CD4-positive, CD25-positive, alpha-beta regulatory T cell (primary cell): ENCODE data around the gene AMER3. TPM values are rescaled to one million over a fixed set of nuclear protein-coding genes. Genes with fewer than 3 reads are reported as not detected.

ENCODE experiments used
- ATAC-seq, 2 donors: fragments of 150-1000 bp; cut with Tn5 transposase; one replicate each; pipeline ENCODE4 v1.10.0; 2021; ENCODE audit warnings: low read depth in 2 of 2, moderate number of reproducible peaks in 2 of 2, moderate library complexity in 1 of 2
- DNase-seq, 3 donors: peaks; one replicate each; pipeline versions ENCODE4 v3.0.0 to v3.0.0-alpha.2; 2012 to 2022; ENCODE audit warnings: mixed read lengths in 1 of 3
- H3K27ac ChIP-seq: one replicate; pipeline ENCODE4 v1.7.0; 2013; ENCODE audit warnings: mild to moderate bottlenecking, low read length; ENCODE audit not compliant: insufficient read depth, poor library complexity, severe bottlenecking
- H3K27me3 ChIP-seq: one replicate; pipeline ENCODE4 v1.7.0; 2013; ENCODE audit warnings: low read length; ENCODE audit not compliant: control insufficient read depth, insufficient read depth
- H3K36me3 ChIP-seq: one replicate; pipeline ENCODE4 v1.7.0; 2013; ENCODE audit warnings: mild to moderate bottlenecking, low read length, moderate library complexity; ENCODE audit not compliant: control insufficient read depth, insufficient read depth
- H3K4me1 ChIP-seq: 2 replicates; pipeline ENCODE4 v1.7.0; 2013; ENCODE audit warnings: mild to moderate bottlenecking, low read length; ENCODE audit not compliant: insufficient read depth, control insufficient read depth, poor library complexity, severe bottlenecking
- H3K4me3 ChIP-seq: one replicate; pipeline ENCODE4 v1.7.0; 2013; ENCODE audit warnings: low read depth, mild to moderate bottlenecking, low read length, moderate library complexity
- H3K9me3 ChIP-seq, 2 experiments: 1 replicate in 1 of 2; 2 replicates in 1 of 2; pipeline ENCODE4 v1.7.0; 2013; ENCODE audit warnings: low read length in 2 of 2, mild to moderate bottlenecking in 1 of 2, moderate library complexity in 1 of 2; ENCODE audit not compliant: control insufficient read depth in 2 of 2
- H3K27ac Mint-ChIP-seq, 3 donors: one replicate each; pipeline ENCODE4 v1.8.0; 2020 to 2022; ENCODE audit warnings: mild to moderate bottlenecking in 3 of 3, mixed read lengths in 3 of 3, moderate library complexity in 2 of 3
- H3K27me3 Mint-ChIP-seq: one replicate; pipeline ENCODE4 v1.8.0; 2022; ENCODE audit warnings: mild to moderate bottlenecking, mixed read lengths
- H3K36me3 Mint-ChIP-seq: one replicate; pipeline ENCODE4 v1.8.0; 2020; ENCODE audit warnings: mixed read lengths
- H3K4me1 Mint-ChIP-seq, 4 donors: one replicate each; pipeline ENCODE4 v1.8.0; 2020 to 2022; ENCODE audit warnings: mixed read lengths in 4 of 4, mild to moderate bottlenecking in 1 of 4
- H3K4me3 Mint-ChIP-seq, 4 donors: one replicate each; pipeline ENCODE4 v1.8.0; 2020 to 2022; ENCODE audit warnings: mild to moderate bottlenecking in 4 of 4, mixed read lengths in 4 of 4, moderate library complexity in 3 of 4
- H3K9me3 Mint-ChIP-seq, 7 donors: one replicate each; pipeline ENCODE4 v1.8.0; 2020 to 2022; ENCODE audit warnings: mixed read lengths in 7 of 7, mild to moderate bottlenecking in 3 of 7, moderate library complexity in 2 of 7
- polyA plus RNA-seq, 4 donors: library from polyadenylated mRNA; unstranded; fragments of 300-500 nt; fragmentation: Illumina TruSeq; gene quantifications; one replicate each; pipeline ENCODE4 v1.2.3, GENCODE V29; 2021
- total RNA-seq: library from RNA; stranded (reverse); gene quantifications from one replicate; pipeline ENCODE4 v1.2.3, GENCODE V29; 2022

Gene AMER3
- total and polyA plus RNA-seq, 5 donors from 2014 or later: not detected

GRCh38 chr2:130814931-130815680, 59.8 kb downstream of the AMER3 start:
- Mint-ChIP-seq H3K36me3 (no peaks in the 10 kb centered on the region), H3K4me1 (peaks cover 0 to 15% (median 8%) of the 10 kb centered on the region in 4 donors), H3K4me3 (no peak overlapping the region), H3K27ac (peak overlapping the region in 1 of 3 donors; percentile 89), H3K9me3 (peaks cover 0 to 3% (median 0%) of the 10 kb centered on the region in 7 donors), H3K27me3 (peaks cover 5% of the 10 kb centered on the region)
- Histone ChIP-seq H3K4me3 (no peak overlapping the region), H3K36me3 (no peaks in the 10 kb centered on the region), H3K27ac (no peak overlapping the region), H3K27me3 (no peaks in the 10 kb centered on the region), H3K9me3 (no peaks in the 10 kb centered on the region), H3K4me1 (peaks cover 3% of the 10 kb centered on the region)
- DNase-seq: no peak
- no peak for ATAC-seq

Other genes starting within 250 kb of the AMER3 start
- gene POTEI, start 246.2 kb upstream of the AMER3 start, total RNA-seq: not detected
- not detected for gene POTEI, start 246.2 kb upstream of the AMER3 start, polyA plus RNA-seq
- gene CFC1B, start 234.3 kb upstream of the AMER3 start, total RNA-seq: not detected
- gene CFC1B, start 234.3 kb upstream of the AMER3 start, polyA plus RNA-seq: not detected
- gene CFC1, start 156.0 kb upstream of the AMER3 start, total RNA-seq: not detected
- gene CFC1, start 156.0 kb upstream of the AMER3 start, polyA plus RNA-seq: not detected
- not detected for gene POTEJ, start 144.1 kb upstream of the AMER3 start, total RNA-seq
- not detected for gene POTEJ, start 144.1 kb upstream of the AMER3 start, polyA plus RNA-seq
- gene GPR148, start 26.5 kb upstream of the AMER3 start, total RNA-seq: not detected
- gene GPR148, start 26.5 kb upstream of the AMER3 start, polyA plus RNA-seq: not detected
- gene ARHGEF4, start 81.4 kb downstream of the AMER3 start, total RNA-seq: 1.7 TPM
- under 1 TPM in 3 of 4 donors, not detected in 1; 0.22 to 0.69 (median 0.27) TPM for gene ARHGEF4, start 81.4 kb downstream of the AMER3 start, polyA plus RNA-seq